H1 (cell line): Measurements from ENCODE around the gene NCBP2. TPM values are rescaled to one million over a fixed set of nuclear protein-coding genes. Genes with fewer than 3 reads are reported as not detected.

Experiments used
- CTCF ChIA-PET: fragments of 300-600 bp; sonication (Branson Sonifier 250); formaldehyde crosslinking; loops from one replicate; lab custom pipeline; 2021; ENCODE audit not compliant: partially characterized antibody; lab: Charles Lee
- POLR2A ChIA-PET: fragments of 300-600 bp; sonication (Branson Sonifier 250); formaldehyde crosslinking; loops from one replicate; lab custom pipeline; 2021; ENCODE audit warnings: inconsistent platforms; ENCODE audit not compliant: partially characterized antibody; lab: Charles Lee
- DNase-seq, 2 experiments: peaks; one replicate each; pipeline versions ENCODE4 v3.0.0 to v3.0.0-alpha.2; 2010 to 2022; ENCODE audit warnings: low spot score in 2 of 2, low read depth in 1 of 2, mixed read lengths in 1 of 2
- FAIRE-seq: peaks from 2 replicates; lab custom pipeline; 2011; peaks lifted over from hg19 to GRCh38; lab: Jason Lieb, UNC
- H2AFZ ChIP-seq: 2 replicates; pipeline ENCODE4 v1.8.1; 2012; ENCODE audit warnings: low read length, inconsistent platforms
- H2AK5ac ChIP-seq: 2 replicates; pipeline ENCODE4 v1.6.1; 2013; ENCODE audit warnings: low read depth, low read length
- H2BK120ac ChIP-seq: replicated peaks from 2 replicates; pipeline ENCODE3; 2013; ENCODE audit warnings: low read depth, low read length, inconsistent platforms
- H2BK12ac ChIP-seq: 2 replicates; pipeline ENCODE4 v1.6.1; 2013; ENCODE audit warnings: low read depth, low read length
- H2BK15ac ChIP-seq: 2 replicates; pipeline ENCODE4 v1.6.1; 2013; ENCODE audit warnings: low read length
- H2BK20ac ChIP-seq: 2 replicates; pipeline ENCODE4 v1.6.1; 2013; ENCODE audit warnings: low read length
- H2BK5ac ChIP-seq: 2 replicates; pipeline ENCODE4 v1.6.1; 2013; ENCODE audit warnings: low read depth, low read length
- H3K14ac ChIP-seq: 2 replicates; pipeline ENCODE4 v1.6.1; 2013; ENCODE audit warnings: inconsistent platforms; ENCODE audit not compliant: insufficient read length
- H3K18ac ChIP-seq: 2 replicates; pipeline ENCODE4 v1.6.1; 2013; ENCODE audit warnings: low read length; ENCODE audit errors: extremely low read depth
- H3K23ac ChIP-seq: 2 replicates; pipeline ENCODE4 v1.6.1; 2013; ENCODE audit warnings: inconsistent platforms; ENCODE audit not compliant: insufficient read length
- H3K23me2 ChIP-seq: 2 replicates; pipeline ENCODE4 v1.6.1; 2013; ENCODE audit warnings: low read depth, low read length
- H3K27ac ChIP-seq: 2 replicates; pipeline ENCODE4 v1.6.1; 2011; ENCODE audit warnings: low read depth, low read length, inconsistent platforms
- H3K27me3 ChIP-seq, 4 experiments: replicated peaks in 1 of 4; 1 replicate in 1 of 4; 2 replicates in 3 of 4; pipeline versions ENCODE4 v1.6.1 to v1.8.1; 2011 to 2013; ENCODE audit warnings: low read length in 3 of 4, mild to moderate bottlenecking in 3 of 4, inconsistent platforms in 2 of 4, mixed read lengths in 2 of 4, moderate library complexity in 1 of 4; ENCODE audit not compliant: control insufficient read depth in 3 of 4, insufficient read depth in 3 of 4; ENCODE audit errors: extremely low read depth in 1 of 4
- H3K36me3 ChIP-seq, 4 experiments: 2 replicates each; pipeline versions ENCODE4 v1.6.1 to v1.8.1; 2011 to 2013; ENCODE audit warnings: mild to moderate bottlenecking in 4 of 4, low read length in 3 of 4, moderate library complexity in 2 of 4, control low read depth in 1 of 4, inconsistent platforms in 1 of 4; ENCODE audit not compliant: insufficient read depth in 4 of 4, control insufficient read depth in 2 of 4
- H3K4ac ChIP-seq: replicated peaks from 2 replicates; pipeline ENCODE3; 2013; ENCODE audit warnings: low read length, low read depth, mixed read lengths, inconsistent platforms; ENCODE audit not compliant: insufficient read length
- H3K4me1 ChIP-seq, 4 experiments: replicated peaks in 1 of 4; 1 replicate in 1 of 4; 2 replicates in 3 of 4; pipeline versions ENCODE4 v1.6.1 to v1.8.1; 2011 to 2013; ENCODE audit warnings: low read length in 3 of 4, inconsistent platforms in 2 of 4, mixed read lengths in 1 of 4; ENCODE audit not compliant: insufficient read depth in 4 of 4, control insufficient read depth in 3 of 4
- H3K4me2 ChIP-seq, 2 experiments: 2 replicates each; pipeline versions ENCODE4 v1.6.1 to v1.8.1; 2011 to 2013; ENCODE audit warnings: low read depth in 2 of 2, low read length in 2 of 2, control low read depth in 1 of 2, inconsistent platforms in 1 of 2, mild to moderate bottlenecking in 1 of 2; ENCODE audit not compliant: insufficient read depth in 1 of 2
- H3K4me3 ChIP-seq, 4 experiments: fragments of 200-600, 300-600 bp in 1 of 4; sonication (generic), shearing (Covaris generic), sonication (Bioruptor Twin) in 1 of 4; 2 replicates each; pipeline versions ENCODE4 v1.5.1 to v1.8.1; 2011 to 2016; ENCODE audit warnings: low read length in 4 of 4, low read depth in 3 of 4, control low read depth in 2 of 4, inconsistent platforms in 2 of 4, mild to moderate bottlenecking in 2 of 4, mixed read lengths in 1 of 4, moderate library complexity in 1 of 4; ENCODE audit not compliant: insufficient read depth in 2 of 4; ENCODE audit errors: extremely low read depth in 1 of 4
- H3K56ac ChIP-seq: replicated peaks from 2 replicates; pipeline ENCODE3; 2013; ENCODE audit warnings: low read depth, mild to moderate bottlenecking, mixed read lengths, low read length, inconsistent platforms; ENCODE audit not compliant: insufficient read length
- H3K79me1 ChIP-seq: 2 replicates; pipeline ENCODE4 v1.6.1; 2013; ENCODE audit warnings: low read depth, low read length, control low read depth
- H3K79me2 ChIP-seq, 2 experiments: 2 replicates each; pipeline versions ENCODE4 v1.6.1 to v1.8.1; 2012 to 2013; ENCODE audit warnings: low read length in 2 of 2, mild to moderate bottlenecking in 2 of 2, inconsistent platforms in 1 of 2; ENCODE audit not compliant: insufficient read depth in 2 of 2, control insufficient read depth in 1 of 2
- H3K9ac ChIP-seq, 4 experiments: replicated peaks in 1 of 4; 1 replicate in 1 of 4; 2 replicates in 3 of 4; pipeline versions ENCODE4 v1.6.1 to v1.8.1; 2011 to 2013; ENCODE audit warnings: low read depth in 3 of 4, low read length in 3 of 4, control low read depth in 2 of 4, mild to moderate bottlenecking in 2 of 4, moderate library complexity in 2 of 4, inconsistent platforms in 1 of 4; ENCODE audit errors: extremely low read depth in 1 of 4
- H3K9me3 ChIP-seq, 2 experiments: 2 replicates each; pipeline versions ENCODE4 v1.6.1 to v1.8.1; 2012 to 2013; ENCODE audit warnings: mild to moderate bottlenecking in 2 of 2, moderate library complexity in 2 of 2, control low read depth in 1 of 2, inconsistent platforms in 1 of 2, low read depth in 1 of 2, low read length in 1 of 2, mixed read lengths in 1 of 2; ENCODE audit not compliant: insufficient read depth in 2 of 2
- H4K20me1 ChIP-seq, 2 experiments: replicated peaks in 1 of 2; 2 replicates each; pipeline versions ENCODE3 to v1.8.1; 2011 to 2013; ENCODE audit warnings: inconsistent platforms in 2 of 2, low read length in 2 of 2, mild to moderate bottlenecking in 1 of 2; ENCODE audit not compliant: insufficient read depth in 2 of 2, control insufficient read depth in 1 of 2
- H4K5ac ChIP-seq: 2 replicates; pipeline ENCODE4 v1.6.1; 2013; ENCODE audit warnings: low read length, low read depth, mixed read lengths, inconsistent platforms; ENCODE audit not compliant: insufficient read length
- H4K8ac ChIP-seq: 2 replicates; pipeline ENCODE4 v1.8.0; 2013; ENCODE audit warnings: mild to moderate bottlenecking, moderate library complexity, low read length, inconsistent platforms; ENCODE audit not compliant: insufficient read depth; ENCODE audit errors: extremely low read depth
- H4K91ac ChIP-seq: replicated peaks from 2 replicates; pipeline ENCODE3; 2013; ENCODE audit warnings: low read length, mixed read lengths, inconsistent platforms; ENCODE audit not compliant: insufficient read length
- CREB1 ChIP-seq: IDR thresholded peaks from 2 replicates; pipeline ENCODE4 v1.6.1; 2012; ENCODE audit warnings: inconsistent platforms
- CTBP2 ChIP-seq: IDR thresholded peaks from 2 replicates; pipeline ENCODE4 v1.7.0; 2011; ENCODE audit warnings: borderline replicate concordance, mild to moderate bottlenecking, moderate library complexity, mixed read lengths, low read length; ENCODE audit not compliant: insufficient read depth, insufficient read length
- EGR1 ChIP-seq: IDR thresholded peaks from 2 replicates; pipeline ENCODE4 v1.6.1; 2011; ENCODE audit warnings: low read depth, low read length, borderline replicate concordance
- POU5F1 ChIP-seq: IDR thresholded peaks from 2 replicates; pipeline ENCODE4 v1.6.1; 2011; ENCODE audit warnings: low read depth, mild to moderate bottlenecking, low read length, moderate library complexity
- SP1 ChIP-seq: IDR thresholded peaks from 2 replicates; pipeline ENCODE4 v1.6.1; 2011; ENCODE audit warnings: low read depth, low read length
- WGBS, 2 experiments: shearing (Covaris generic) in 1 of 2; methylation state at CpG; one replicate each; pipeline versions ENCODE4 v1.1.6 to v1.1.7; 2013 to 2015; ENCODE audit warnings: low lambda C conversion rate in 2 of 2, mixed read lengths in 2 of 2, inconsistent platforms in 1 of 2, low coverage in 1 of 2, missing lambda C conversion rate in 1 of 2; ENCODE audit not compliant: insufficient replicate concordance in 2 of 2, insufficient coverage in 1 of 2, insufficient read length in 1 of 2; ENCODE audit errors: extremely low coverage in 1 of 2, missing lambda C conversion rate in 1 of 2; 5-methylcytosine and 5-hydroxymethylcytosine counted together
- polyA plus RNA-seq, 7 experiments: library from polyadenylated mRNA; depleted of rRNA in 3 of 7; stranded (reverse) in 5 of 7; unstranded in 2 of 7; fragments of >200 nt in 5 of 7; fragments of 200-250 nt in 2 of 7; gene quantifications; 1 replicate in 5 of 7; 2 replicates in 1 of 7; 4 replicates in 1 of 7; pipeline versions ENCODE4 v1.2.1 to v1.2.3, GENCODE V29; 2011 to 2013; ENCODE audit warnings: missing spikeins in 2 of 7, mixed read lengths in 2 of 7
- total RNA-seq: library from RNA; stranded (reverse); fragmentation: NEBNext Ultra II Directional; extraction: Animal tissue kit (Norgen Biotek cat#: 25700); gene quantifications from 2 replicates; pipeline ENCODE4 v1.2.1, GENCODE V29; 2021
- TF ChIP-seq, protein P1 (sequence below), 3 experiments: IDR thresholded peaks; 1 replicate in 2 of 3; 2 replicates in 1 of 3; pipeline versions ENCODE4 v1.5.1 to v1.6.1; 2011; ENCODE audit warnings: low read length in 3 of 3, mild to moderate bottlenecking in 3 of 3, inconsistent platforms in 2 of 3, low read depth in 1 of 3, moderate library complexity in 1 of 3; ENCODE audit not compliant: insufficient read depth in 1 of 3; ENCODE audit errors: control extremely low read depth in 1 of 3
- TF ChIP-seq, protein P2 (sequence below): IDR thresholded peaks from 2 replicates; pipeline ENCODE4 v1.6.1; 2012; ENCODE audit warnings: inconsistent platforms
- TF ChIP-seq, protein P3 (sequence below): IDR thresholded peaks from 2 replicates; pipeline ENCODE4 v1.6.1; 2012; ENCODE audit warnings: inconsistent platforms

The NCBP2 gene
- total and polyA plus RNA-seq, 2 of the 8 experiments (the other 6 are each of a cell fraction or from before 2014, with no cell fraction given): 34.1 to 100 TPM

DNA sequence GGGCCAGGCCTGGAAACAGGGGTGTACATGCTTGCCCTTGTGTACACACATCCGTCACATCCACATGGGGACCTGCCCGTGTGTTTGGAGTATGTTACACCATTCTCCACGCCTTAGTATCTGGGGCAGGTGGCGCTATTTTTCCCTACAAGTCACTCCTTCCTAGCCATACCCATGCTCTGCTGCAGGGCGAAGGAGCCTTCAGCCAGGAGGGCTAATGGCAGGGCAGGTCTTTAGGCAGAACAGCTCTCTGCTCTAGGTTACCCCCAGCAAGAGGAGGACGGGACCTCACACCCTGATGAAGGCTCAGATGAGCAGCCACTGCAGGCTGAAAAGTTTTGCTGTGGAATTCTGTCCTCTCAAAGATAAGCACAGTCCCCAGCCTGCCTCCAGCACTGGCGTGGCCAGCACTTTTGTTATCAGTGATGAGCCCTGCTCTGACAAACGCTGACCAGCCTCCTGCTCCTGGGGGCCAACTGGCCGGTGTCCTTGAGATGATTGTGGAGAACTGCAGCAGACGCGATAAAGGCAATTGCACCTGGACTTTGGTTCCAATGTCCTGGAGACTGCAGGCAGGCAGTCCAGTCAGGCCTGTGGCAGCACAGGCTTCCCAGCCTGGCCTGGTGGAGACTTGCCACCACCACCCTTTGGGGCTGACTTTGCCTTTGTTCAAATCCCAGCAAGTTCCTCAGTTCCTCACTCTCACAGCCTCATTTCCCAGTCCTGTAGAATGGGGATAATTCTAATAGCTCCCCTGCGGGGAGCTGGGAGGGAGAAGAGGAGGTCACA is 46.1 kb upstream of the NCBP2 start:
- DNase-seq: no peak
- CTCF ChIA-PET: interaction anchor here (0.6 to 1.8 kb wide), 6 partner anchors 9 to 332 kb away, joined by 3 to 7 read pairs (median 3); no protein-coding TSS in a partner anchor
- no peak overlapping the region for H3K9ac ChIP-seq
- TF ChIP-seq, protein P1, sequence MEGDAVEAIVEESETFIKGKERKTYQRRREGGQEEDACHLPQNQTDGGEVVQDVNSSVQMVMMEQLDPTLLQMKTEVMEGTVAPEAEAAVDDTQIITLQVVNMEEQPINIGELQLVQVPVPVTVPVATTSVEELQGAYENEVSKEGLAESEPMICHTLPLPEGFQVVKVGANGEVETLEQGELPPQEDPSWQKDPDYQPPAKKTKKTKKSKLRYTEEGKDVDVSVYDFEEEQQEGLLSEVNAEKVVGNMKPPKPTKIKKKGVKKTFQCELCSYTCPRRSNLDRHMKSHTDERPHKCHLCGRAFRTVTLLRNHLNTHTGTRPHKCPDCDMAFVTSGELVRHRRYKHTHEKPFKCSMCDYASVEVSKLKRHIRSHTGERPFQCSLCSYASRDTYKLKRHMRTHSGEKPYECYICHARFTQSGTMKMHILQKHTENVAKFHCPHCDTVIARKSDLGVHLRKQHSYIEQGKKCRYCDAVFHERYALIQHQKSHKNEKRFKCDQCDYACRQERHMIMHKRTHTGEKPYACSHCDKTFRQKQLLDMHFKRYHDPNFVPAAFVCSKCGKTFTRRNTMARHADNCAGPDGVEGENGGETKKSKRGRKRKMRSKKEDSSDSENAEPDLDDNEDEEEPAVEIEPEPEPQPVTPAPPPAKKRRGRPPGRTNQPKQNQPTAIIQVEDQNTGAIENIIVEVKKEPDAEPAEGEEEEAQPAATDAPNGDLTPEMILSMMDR (IDR thresholded peaks at IDR 0.05; ENCODE audit: control extremely low read depth in 1 of 3, insufficient read depth in 1 of 3, low read depth in 1 of 3, low read length in 3 of 3): peak in 2 of 3 experiments; percentile 62 to 63; a peak in 3 of 4 replicates
- no peak for TF ChIP-seq SP1
- no peak for TF ChIP-seq CTBP2
- no peak for TF ChIP-seq CREB1
- TF ChIP-seq, protein P2, sequence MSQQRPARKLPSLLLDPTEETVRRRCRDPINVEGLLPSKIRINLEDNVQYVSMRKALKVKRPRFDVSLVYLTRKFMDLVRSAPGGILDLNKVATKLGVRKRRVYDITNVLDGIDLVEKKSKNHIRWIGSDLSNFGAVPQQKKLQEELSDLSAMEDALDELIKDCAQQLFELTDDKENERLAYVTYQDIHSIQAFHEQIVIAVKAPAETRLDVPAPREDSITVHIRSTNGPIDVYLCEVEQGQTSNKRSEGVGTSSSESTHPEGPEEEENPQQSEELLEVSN: peak; percentile 51; the same call in 1 of the 2 replicates
- no peak for TF ChIP-seq POU5F1
- TF ChIP-seq, protein P3, sequence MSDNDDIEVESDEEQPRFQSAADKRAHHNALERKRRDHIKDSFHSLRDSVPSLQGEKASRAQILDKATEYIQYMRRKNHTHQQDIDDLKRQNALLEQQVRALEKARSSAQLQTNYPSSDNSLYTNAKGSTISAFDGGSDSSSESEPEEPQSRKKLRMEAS: peak; percentile 57; the same call in 1 of the 2 replicates
- TF ChIP-seq EGR1: no peak

More for the DNA sequence above, 46.1 kb upstream of the NCBP2 start:
- Histone ChIP-seq H3K18ac (no peak overlapping the region), H2BK12ac (no peak overlapping the region), H3K79me1 (no peaks in the 10 kb centered on the region), H3K23me2 (no peaks in the 10 kb centered on the region), H3K56ac (no peak overlapping the region), H2BK120ac (no peak overlapping the region), H4K8ac (no peak overlapping the region), H4K20me1 (peaks cover 0 to 1% of the 10 kb centered on the region in 2 experiments), H3K4me3 (no peak overlapping the region), H3K9me3 (no peaks in the 10 kb centered on the region), H3K4ac (no peak overlapping the region), H4K5ac (no peak overlapping the region), H2AK5ac (no peak overlapping the region), H2BK15ac (no peak overlapping the region), H3K23ac (no peak overlapping the region), H3K79me2 (no peaks in the 10 kb centered on the region), H4K91ac (no peak overlapping the region), H2BK5ac (no peak overlapping the region), H3K36me3 (no peaks in the 10 kb centered on the region), H3K27ac (no peak overlapping the region), H3K27me3 (no peaks in the 10 kb centered on the region), H2AFZ (peak overlapping the region; percentile 15; the same call in 1 of the 2 replicates), H3K4me1 (no peaks in the 10 kb centered on the region), H2BK20ac (no peak overlapping the region), H3K14ac (no peak overlapping the region), H3K4me2 (no peak overlapping the region)
- 78% methylated on average over 12 of the region's 12 CpGs; no CpG with 5 or more reads in 1 of the 2 experiments for WGBS, 2 experiments
- POLR2A ChIA-PET: no interaction called here
- FAIRE-seq: no peak
